ENCODE results near the gene CAPN12. TPM values are rescaled to one million over a fixed set of nuclear protein-coding genes. Genes with fewer than 3 reads are reported as not detected.
"Not testable (repeated sequence)": the region's sequence is repeated elsewhere in the genome, so short reads cannot be mapped to it uniquely, and the experiment has no call there.

Gene CAPN12
- total and polyA plus RNA-seq, 12 donors, result 0.15 to 3.6 (median 0.63) TPM

DNA sequence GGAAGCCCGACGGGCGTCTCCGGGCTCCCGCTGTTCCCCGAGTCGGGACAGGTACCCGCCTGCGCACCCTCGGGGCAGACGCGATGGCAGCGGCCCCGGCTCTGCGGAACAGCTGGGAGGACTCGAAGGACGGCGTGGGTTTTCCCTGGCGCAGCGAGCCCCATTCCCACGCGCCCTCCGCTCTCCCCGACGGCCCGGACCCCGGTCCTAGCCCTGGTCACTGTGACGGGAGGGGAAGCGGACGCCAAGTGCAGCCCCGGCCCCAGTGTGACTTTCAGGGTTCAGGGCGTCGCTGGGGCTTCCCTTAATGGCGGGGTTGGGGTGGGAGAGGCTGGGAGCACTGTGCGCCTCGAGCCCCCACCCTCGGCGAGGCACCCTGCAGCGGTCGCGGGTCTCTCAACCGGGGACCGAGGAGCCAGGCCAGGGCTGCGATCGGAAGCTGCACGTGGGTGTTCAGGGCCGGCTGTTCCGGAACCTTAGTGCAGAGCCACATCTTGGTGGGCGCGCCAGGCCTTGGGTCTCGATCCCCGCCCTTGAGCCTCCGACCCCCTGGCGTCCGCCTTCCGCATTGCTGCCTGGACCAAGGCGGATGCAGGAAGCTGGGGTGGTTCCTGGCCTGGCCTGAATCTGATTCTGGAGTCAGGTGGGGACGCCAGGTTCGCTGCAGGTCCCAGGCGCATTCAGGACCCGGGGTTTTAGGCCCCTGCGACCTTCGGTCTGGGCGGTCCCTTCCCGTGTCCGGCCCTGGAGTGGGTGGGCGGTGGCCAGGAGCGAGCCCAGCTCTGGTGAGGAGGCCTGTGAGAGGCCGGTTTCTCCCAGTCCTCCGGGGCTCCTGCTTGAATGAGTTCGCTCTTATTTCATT is 48.2 kb upstream of the CAPN12 start:
- Histone ChIP-seq H3K9me3 (no peaks in the 10 kb centered on the region), H3K27me3 (no peaks in the 10 kb centered on the region), H3K4me1 (peaks cover 0 to 15% (median 7%) of the 10 kb centered on the region in 9 donors), H3K4me3 (peak overlapping the region in 9 of 10 donors; percentile 7 to 47 (median 42)), H3K36me3 (no peaks in the 10 kb centered on the region), H3K27ac (peak overlapping the region in 4 of 10 donors; percentile 3 to 36 (median 12))
- peak; percentile 21 to 63 (median 46) for ATAC-seq
- WGBS, 2 donors, result 22 to 24% methylated on average over 63 of the region's 71 CpGs
- peak in 1 of 2 donors; percentile 67 for DNase-seq
- TF ChIP-seq, protein P1, sequence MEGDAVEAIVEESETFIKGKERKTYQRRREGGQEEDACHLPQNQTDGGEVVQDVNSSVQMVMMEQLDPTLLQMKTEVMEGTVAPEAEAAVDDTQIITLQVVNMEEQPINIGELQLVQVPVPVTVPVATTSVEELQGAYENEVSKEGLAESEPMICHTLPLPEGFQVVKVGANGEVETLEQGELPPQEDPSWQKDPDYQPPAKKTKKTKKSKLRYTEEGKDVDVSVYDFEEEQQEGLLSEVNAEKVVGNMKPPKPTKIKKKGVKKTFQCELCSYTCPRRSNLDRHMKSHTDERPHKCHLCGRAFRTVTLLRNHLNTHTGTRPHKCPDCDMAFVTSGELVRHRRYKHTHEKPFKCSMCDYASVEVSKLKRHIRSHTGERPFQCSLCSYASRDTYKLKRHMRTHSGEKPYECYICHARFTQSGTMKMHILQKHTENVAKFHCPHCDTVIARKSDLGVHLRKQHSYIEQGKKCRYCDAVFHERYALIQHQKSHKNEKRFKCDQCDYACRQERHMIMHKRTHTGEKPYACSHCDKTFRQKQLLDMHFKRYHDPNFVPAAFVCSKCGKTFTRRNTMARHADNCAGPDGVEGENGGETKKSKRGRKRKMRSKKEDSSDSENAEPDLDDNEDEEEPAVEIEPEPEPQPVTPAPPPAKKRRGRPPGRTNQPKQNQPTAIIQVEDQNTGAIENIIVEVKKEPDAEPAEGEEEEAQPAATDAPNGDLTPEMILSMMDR (IDR thresholded peaks at IDR 0.05), result peak in 8 of 9 donors; percentile 15 to 53 (median 43)
- intact Hi-C loops (cut with DNase I), result no loop called here

- H3K9me3 ChIP-seq; H3K36me3 ChIP-seq; DNase-seq; intact Hi-C loops (cut with DNase I); H3K27ac ChIP-seq; H3K27me3 ChIP-seq: not testable (repeated sequence)
- Histone ChIP-seq H3K4me1 (peaks cover 0 to 15% (median 7%) of the 10 kb centered on the region in 9 donors), H3K4me3 (peak overlapping the region in 4 of 10 donors; percentile 31 to 39 (median 38))
- peak; percentile 87 to 94 (median 92) for ATAC-seq
- WGBS, 2 donors, result no CpG with 5 or more reads among the region's 40 CpGs
Observed at GRCh38 chr19:38791451-38792064, 47.3 kb upstream of the CAPN12 start.

DNA sequence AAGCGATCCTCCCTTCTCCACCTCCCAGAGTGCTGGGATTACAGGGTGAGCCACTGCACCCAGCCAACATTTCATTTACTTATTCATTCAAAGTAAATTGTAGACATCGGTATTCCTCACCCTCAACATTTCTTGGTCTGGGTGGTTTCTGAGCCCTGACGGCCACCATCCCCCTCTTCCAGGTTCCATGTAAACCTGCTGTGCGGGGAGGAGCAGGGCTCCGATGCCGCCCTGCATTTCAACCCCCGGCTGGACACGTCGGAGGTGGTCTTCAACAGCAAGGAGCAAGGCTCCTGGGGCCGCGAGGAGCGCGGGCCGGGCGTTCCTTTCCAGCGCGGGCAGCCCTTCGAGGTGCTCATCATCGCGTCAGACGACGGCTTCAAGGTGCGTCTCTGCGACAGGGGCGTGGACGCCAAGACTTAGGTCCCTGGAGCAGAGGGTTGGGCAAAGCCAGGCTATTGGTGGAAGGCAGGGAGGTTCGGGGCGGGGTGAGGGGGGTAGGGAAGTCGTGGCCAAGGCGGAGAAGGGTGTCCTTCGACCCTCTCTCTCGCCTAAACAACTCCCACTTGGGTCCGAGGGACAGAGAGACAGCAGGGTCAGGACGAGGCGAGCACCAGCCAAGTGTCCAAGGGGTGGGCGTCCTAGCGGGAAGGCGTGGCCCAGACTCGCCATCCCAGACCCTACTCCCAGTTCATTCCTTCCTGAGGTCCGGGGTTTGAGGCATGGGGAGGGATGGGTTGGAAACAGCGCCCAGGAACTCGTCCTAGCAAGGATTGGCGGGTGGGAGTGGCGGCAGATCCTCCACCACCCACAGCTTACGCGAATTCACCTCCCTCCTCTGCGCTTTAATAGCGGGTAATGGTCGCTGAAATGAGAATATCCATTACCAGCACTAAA is 46.5 kb upstream of the CAPN12 start:
- H3K9me3 ChIP-seq; H3K27me3 ChIP-seq; DNase-seq; H3K27ac ChIP-seq; H3K36me3 ChIP-seq; intact Hi-C loops (cut with DNase I): not testable (repeated sequence)
- WGBS, 2 donors, result 56 to 64% methylated on average over 12 to 17 of the region's 49 CpGs
- Histone ChIP-seq H3K4me1 (peaks cover 0 to 15% (median 7%) of the 10 kb centered on the region in 9 donors), H3K4me3 (peak overlapping the region in 4 of 10 donors; percentile 31 to 39 (median 38))
- peak in 4 of 8 donors; percentile 2 to 15 (median 8) for ATAC-seq

DNA sequence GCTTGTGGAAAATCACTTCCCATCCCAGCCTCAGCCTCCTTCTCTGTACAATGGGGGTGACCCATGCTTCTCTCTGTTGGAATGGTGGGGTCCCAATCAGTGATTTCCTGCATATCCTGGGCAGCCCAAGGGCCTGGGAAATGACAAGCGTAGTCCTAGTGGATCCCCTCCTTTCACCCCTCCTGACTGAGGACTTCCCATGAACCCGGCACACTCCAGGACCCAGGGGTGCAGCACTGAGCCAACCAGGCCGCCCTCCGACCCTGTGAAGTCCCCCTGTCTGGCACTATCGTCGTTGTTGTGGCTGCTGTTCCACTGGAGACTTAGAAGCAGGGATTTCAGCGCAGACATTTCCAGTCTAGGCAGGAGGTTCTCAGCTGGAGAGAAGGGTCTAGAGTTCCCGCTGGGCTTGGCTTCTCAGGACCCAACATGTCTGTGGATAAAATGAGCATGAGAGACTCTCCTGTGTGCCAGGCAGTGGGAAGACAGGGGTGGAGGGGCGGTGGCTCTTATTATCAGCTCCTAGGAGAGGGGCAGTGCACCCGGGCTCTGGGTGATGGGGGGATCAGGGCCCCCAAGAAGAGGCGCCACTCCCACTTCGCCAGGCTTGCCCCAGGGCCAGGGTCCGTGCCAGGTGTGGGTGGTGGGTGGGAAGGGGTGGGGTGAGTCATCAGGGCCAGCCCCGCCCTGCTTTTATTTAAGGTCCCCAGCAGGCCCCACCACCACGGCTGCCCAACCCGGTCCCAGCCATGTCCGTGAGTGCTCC is 44.4 kb upstream of the CAPN12 start, which contains the start of gene LGALS7B:
TSS of gene LGALS7B (plus strand) at position 723 of the 766 bp plus-strand sequence. CDS start at position 750, 27 bp downstream.
- H3K27ac ChIP-seq, result no peak within 1 kb of the TSS
- ATAC-seq, result no peak

More for the DNA sequence above, 44.4 kb upstream of the CAPN12 start, which contains the start of gene LGALS7B:
- TF ChIP-seq, protein P1 (IDR thresholded peaks at IDR 0.05), result no peak
- 74 to 80% methylated on average over 13 of the region's 17 CpGs for WGBS, 2 donors
- no peak for DNase-seq
- Histone ChIP-seq H3K4me1 (peaks cover 0 to 15% (median 7%) of the 10 kb centered on the region in 9 donors), H3K9me3 (no peaks in the 10 kb centered on the region), H3K36me3 (no peaks in the 10 kb centered on the region), H3K27me3 (no peaks in the 10 kb centered on the region), H3K4me3 (no peak within 1 kb of the TSS)
- intact Hi-C loops (cut with DNase I), result no loop called here

Measured in heart right ventricle (tissue), 16 donors.